GM23338 (cell line): ENCODE measurements around the gene PRPF40B. TPM values are rescaled to one million over a fixed set of nuclear protein-coding genes. Genes with fewer than 3 reads are reported as not detected.

Source experiments
- ATAC-seq: fragments of 200-7000 bp; cut with Tn5 transposase; 3 replicates; pipeline ENCODE4 v1.9.1; 2020
- DNase-seq: peaks from one replicate; pipeline ENCODE4 v3.0.0-alpha.2; 2015; ENCODE audit warnings: low spot score
- H2AFZ ChIP-seq: fragments of 200-600 bp; sonication (generic); 2 replicates; pipeline ENCODE4 v1.8.0; 2016; ENCODE audit warnings: antibody characterized with exemption, mild to moderate bottlenecking, moderate library complexity
- H3F3A ChIP-seq: fragments of 200-600 bp; sonication (generic); replicated peaks from 2 replicates; pipeline ENCODE4 v1.8.0; 2017; ENCODE audit warnings: antibody characterized with exemption, mixed run types, low read depth
- H3K27ac ChIP-seq: fragments of 200-600 bp; sonication (generic); 2 replicates; pipeline ENCODE4 v1.6.1; 2016; ENCODE audit warnings: low read depth
- H3K27me3 ChIP-seq: fragments of 200-600 bp; sonication (generic); 2 replicates; pipeline ENCODE4 v1.8.0; 2016; ENCODE audit warnings: mild to moderate bottlenecking, mixed run types, moderate library complexity; ENCODE audit not compliant: insufficient read depth
- H3K36me3 ChIP-seq: fragments of 200-600 bp; sonication (generic); 2 replicates; pipeline ENCODE4 v1.8.0; 2016; ENCODE audit warnings: mild to moderate bottlenecking; ENCODE audit not compliant: insufficient read depth
- H3K4me1 ChIP-seq: fragments of 200-600 bp; sonication (generic); 2 replicates; pipeline ENCODE4 v1.8.0; 2016; ENCODE audit warnings: mild to moderate bottlenecking, moderate library complexity; ENCODE audit not compliant: insufficient read depth
- H3K4me2 ChIP-seq: fragments of 200-600 bp; sonication (generic); 2 replicates; pipeline ENCODE4 v1.7.1; 2017; ENCODE audit warnings: mixed run types
- H3K4me3 ChIP-seq: fragments of 200-600 bp; sonication (generic); 2 replicates; pipeline ENCODE4 v1.6.1; 2016; ENCODE audit warnings: mixed run types
- H3K79me2 ChIP-seq: fragments of 200-600 bp; sonication (generic); replicated peaks from 2 replicates; pipeline ENCODE4 v1.8.0; 2017; ENCODE audit warnings: mild to moderate bottlenecking; ENCODE audit not compliant: insufficient read depth
- H3K9me2 ChIP-seq: fragments of 200-600 bp; sonication (generic); 2 replicates; pipeline ENCODE4 v1.8.0; 2017; ENCODE audit not compliant: insufficient read depth
- H4K20me1 ChIP-seq: fragments of 200-600 bp; sonication (generic); replicated peaks from 2 replicates; pipeline ENCODE4 v1.8.0; 2017; ENCODE audit warnings: mild to moderate bottlenecking; ENCODE audit not compliant: insufficient read depth
- H3K27ac Mint-ChIP-seq: 2 replicates; pipeline ENCODE4 v1.8.0; 2020; ENCODE audit warnings: inconsistent platforms, mild to moderate bottlenecking, moderate library complexity, mixed read lengths
- H3K27me3 Mint-ChIP-seq: 3 replicates; pipeline ENCODE4 v1.8.0; 2022; ENCODE audit warnings: low read depth, mild to moderate bottlenecking, moderate library complexity, mixed read lengths, inconsistent platforms; ENCODE audit not compliant: insufficient read depth, poor library complexity
- H3K36me3 Mint-ChIP-seq: 3 replicates; pipeline ENCODE4 v1.8.0; 2021; ENCODE audit warnings: low read depth, mild to moderate bottlenecking, inconsistent platforms, moderate library complexity, mixed read lengths
- H3K4me1 Mint-ChIP-seq: 3 replicates; pipeline ENCODE4 v1.8.0; 2020; ENCODE audit warnings: mild to moderate bottlenecking, inconsistent platforms, mixed read lengths
- H3K4me3 Mint-ChIP-seq: 3 replicates; pipeline ENCODE4 v1.8.0; 2021; ENCODE audit warnings: moderate library complexity, mild to moderate bottlenecking, inconsistent platforms, mixed read lengths
- H3K9me3 Mint-ChIP-seq: 3 replicates; pipeline ENCODE4 v1.8.0; 2020; ENCODE audit warnings: moderate library complexity, mild to moderate bottlenecking, inconsistent platforms, mixed read lengths
- CREB1 ChIP-seq: fragments of 250-450 bp; sonication (Bioruptor Pico); IDR thresholded peaks from 2 replicates; pipeline ENCODE4 v1.5.0; 2020; ENCODE audit warnings: low read depth, mild to moderate bottlenecking, moderate library complexity
- CTCF ChIP-seq, 2 experiments: fragments of 200-600 bp in 1 of 2; sonication (generic) in 1 of 2; conservative IDR thresholded peaks; 2 replicates each; pipeline versions ENCODE4 v1.5.1 to v1.6.1; 2016 to 2017; ENCODE audit warnings: antibody characterized with exemption in 2 of 2, low read depth in 2 of 2, mild to moderate bottlenecking in 2 of 2, moderate library complexity in 1 of 2
- ETS1 ChIP-seq: IDR thresholded peaks from 2 replicates; pipeline ENCODE4 v1.6.1; 2016; ENCODE audit warnings: antibody characterized with exemption
- EZH2 ChIP-seq: fragments of 200-600 bp; sonication (generic); IDR thresholded peaks from one replicate; pipeline ENCODE4 v1.8.0; 2017; ENCODE audit warnings: antibody characterized with exemption, mild to moderate bottlenecking, low read depth; ENCODE audit not compliant: unreplicated experiment
- EZH2phosphoT487 ChIP-seq: fragments of 200-600 bp; sonication (generic); IDR thresholded peaks from one replicate; pipeline ENCODE4 v1.8.1; 2018; ENCODE audit warnings: antibody characterized with exemption; ENCODE audit not compliant: unreplicated experiment
- JUNB ChIP-seq: IDR thresholded peaks from one replicate; pipeline ENCODE4 v1.6.1; 2016; ENCODE audit warnings: antibody characterized with exemption; ENCODE audit not compliant: unreplicated experiment
- POLR2AphosphoS5 ChIP-seq: IDR thresholded peaks from 2 replicates; pipeline ENCODE4 v1.6.1; 2016; ENCODE audit warnings: antibody characterized with exemption, low read depth
- REST ChIP-seq: IDR thresholded peaks from one replicate; pipeline ENCODE4 v1.6.1; 2018; ENCODE audit warnings: antibody characterized with exemption; ENCODE audit not compliant: unreplicated experiment
- ZNF114 ChIP-seq: fragments of 250-450 bp; sonication (Bioruptor Pico); IDR thresholded peaks from 2 replicates; pipeline ENCODE4 v1.5.0; 2020; ENCODE audit warnings: mild to moderate bottlenecking, moderate library complexity
- ZNF331 ChIP-seq: fragments of 250-450 bp; sonication (Bioruptor Pico); IDR thresholded peaks from 2 replicates; pipeline ENCODE4 v1.5.0; 2020; ENCODE audit warnings: low read depth, mild to moderate bottlenecking, moderate library complexity
- polyA plus RNA-seq: library from polyadenylated mRNA; unstranded; fragments of >200 nt; fragmentation: Nextera tagmentation; extraction: Ambion mirVana; gene quantifications from 2 replicates; pipeline ENCODE4 v1.2.1, GENCODE V29; 2016
- total RNA-seq: library from RNA; depleted of rRNA; stranded (reverse); fragments of >200 nt; shearing (Covaris generic); gene quantifications from 2 replicates; pipeline ENCODE4 v1.2.3, GENCODE V29; 2014

Gene PRPF40B
- total and polyA plus RNA-seq, 2 experiments from 2014 or later = 17.9 to 19.0 TPM

GRCh38 chr12:49641748-49642369, 18.5 kb downstream of the PRPF40B start:
- H3K9me2 ChIP-seq = no peaks in the 10 kb centered on the region
- H3K27me3 ChIP-seq = no peaks in the 10 kb centered on the region
- Mint-ChIP-seq H3K27ac (no peak overlapping the region), H3K4me3 (no peak overlapping the region), H3K27me3 (peaks cover 14% of the 10 kb centered on the region), H3K4me1 (peaks cover 37% of the 10 kb centered on the region), H3K36me3 (peaks cover 46% of the 10 kb centered on the region), H3K9me3 (no peaks in the 10 kb centered on the region)
- peaks cover 13% of the 10 kb centered on the region for H3K36me3 ChIP-seq
- DNase-seq (no peak), ATAC-seq (no peak)
- H3K4me3 ChIP-seq = no peak overlapping the region
- peaks cover 19% of the 10 kb centered on the region for H3K4me1 ChIP-seq
- 0 out of 2 replicates have a peak, but pooled peaks cover 2% of the 10 kb centered on the region for H3F3A ChIP-seq
- TF ChIP-seq CREB1 (CRISPR knock-in tag) (no peak), ETS1 (no peak), REST (no peak), JUNB (no peak), CTCF (conservative IDR thresholded peaks at IDR 0.05; ENCODE audit: low read depth in 2 of 2) (no peak), POLR2AphosphoS5 (no peak), ZNF114 (CRISPR knock-in tag) (no peak), EZH2 (no peak), EZH2phosphoT487 (no peak), ZNF331 (CRISPR knock-in tag) (no peak)
- no peak overlapping the region for H3K4me2 ChIP-seq
- no peak overlapping the region for H2AFZ ChIP-seq
- no peak overlapping the region for H3K27ac ChIP-seq
- H3K79me2 ChIP-seq = no peaks in the 10 kb centered on the region
- H4K20me1 ChIP-seq = peaks cover 3% of the 10 kb centered on the region; the same call in 1 of the 2 replicates
